Measurements from ENCODE around the gene ACTN4.

ACTN4 gene

GRCh38 chr19:38665219-38665931 is 17.9 kb downstream of the ACTN4 start:
- no peak for TF ChIP-seq CTCF (IDR thresholded peaks at IDR 0.05; ENCODE audit: insufficient read depth, low read length, missing control alignments)
- no peak overlapping the region for H3K4me3 ChIP-seq (ENCODE audit: low read depth, low read length)
- no peak for DNase-seq (ENCODE audit: low read depth, low spot score)
- CTCF ChIA-PET = interaction anchor here (1.0 to 1.7 kb wide), 4 partner anchors 10 to 18 kb away, joined by 3 to 5 read pairs (median 4); partner anchors contain the start of gene ACTN4
- POLR2A ChIA-PET = interaction anchor here (0.5 to 1.9 kb wide), 2 partner anchors 17 to 21 kb away, joined by 4 to 7 read pairs; partner anchors contain the start of gene ACTN4

GRCh38 chr19:38665950-38666662 is 18.7 kb downstream of the ACTN4 start:
- ChIA-PET POLR2A (interaction anchor here (1.9 kb wide), 1 partner anchor 18 kb away, joined by 7 read pairs; the partner anchor contains the start of gene ACTN4), CTCF (interaction anchor here (1.0 to 1.8 kb wide), 4 partner anchors 9 to 28 kb away, joined by 3 to 7 read pairs (median 4); no protein-coding TSS in a partner anchor)
- no peak overlapping the region for H3K4me3 ChIP-seq (ENCODE audit: low read depth, low read length)
- DNase-seq (ENCODE audit: low read depth, low spot score) = no peak
- TF ChIP-seq CTCF (IDR thresholded peaks at IDR 0.05; ENCODE audit: insufficient read depth, low read length, missing control alignments) = no peak

GRCh38 chr19:38666663-38667511 is 19.4 kb downstream of the ACTN4 start:
- H3K4me3 ChIP-seq (ENCODE audit: low read depth, low read length) = no peak overlapping the region
- POLR2A ChIA-PET = interaction anchor here (1.9 kb wide), 1 partner anchor 19 kb away, joined by 7 read pairs; the partner anchor contains the start of gene ACTN4
- CTCF ChIA-PET = interaction anchor here (0.7 to 1.8 kb wide), 6 partner anchors 8 to 202 kb away, joined by 3 to 7 read pairs (median 4); no protein-coding TSS in a partner anchor
- TF ChIP-seq CTCF (IDR thresholded peaks at IDR 0.05; ENCODE audit: insufficient read depth, low read length, missing control alignments) = no peak
- no peak for DNase-seq (ENCODE audit: low read depth, low spot score)

- H3K4me3 ChIP-seq (ENCODE audit: low read depth, low read length) = no peak overlapping the region
- TF ChIP-seq CTCF (IDR thresholded peaks at IDR 0.05; ENCODE audit: insufficient read depth, low read length, missing control alignments) = no peak
- DNase-seq (ENCODE audit: low read depth, low spot score) = no peak
- ChIA-PET POLR2A (interaction anchor here (0.7 to 1.9 kb wide), 3 partner anchors 20 to 763 kb away, joined by 3 to 7 read pairs (median 7); partner anchors contain the start of gene ACTN4), CTCF (interaction anchor here (0.7 to 1.8 kb wide), 5 partner anchors 11 to 202 kb away, joined by 3 to 7 read pairs (median 4); no protein-coding TSS in a partner anchor)
Observed at GRCh38 chr19:38667661-38668171, 20.3 kb downstream of the ACTN4 start.

- CTCF ChIA-PET = interaction anchor here (0.9 to 1.4 kb wide), 4 partner anchors 11 to 218 kb away, joined by 3 to 5 read pairs (median 4); no protein-coding TSS in a partner anchor
- no peak overlapping the region for H3K4me3 ChIP-seq (ENCODE audit: low read depth, low read length)
- no peak for TF ChIP-seq CTCF (IDR thresholded peaks at IDR 0.05; ENCODE audit: insufficient read depth, low read length, missing control alignments)
- no peak for DNase-seq (ENCODE audit: low read depth, low spot score)
- POLR2A ChIA-PET = interaction anchor here (1.7 to 1.8 kb wide), 2 partner anchors 10 to 11 kb away, joined by 4 to 7 read pairs; no protein-coding TSS in a partner anchor
Observed at GRCh38 chr19:38669552-38669951, 22.1 kb downstream of the ACTN4 start.

Measured in AG04449 (cell line).